Measurements from ENCODE around the gene CDH4. TPM values are rescaled to one million over a fixed set of nuclear protein-coding genes. Genes with fewer than 3 reads are reported as not detected.

Gene CDH4
- total RNA-seq, 2 donors from 2014 or later, result not detected

DNA sequence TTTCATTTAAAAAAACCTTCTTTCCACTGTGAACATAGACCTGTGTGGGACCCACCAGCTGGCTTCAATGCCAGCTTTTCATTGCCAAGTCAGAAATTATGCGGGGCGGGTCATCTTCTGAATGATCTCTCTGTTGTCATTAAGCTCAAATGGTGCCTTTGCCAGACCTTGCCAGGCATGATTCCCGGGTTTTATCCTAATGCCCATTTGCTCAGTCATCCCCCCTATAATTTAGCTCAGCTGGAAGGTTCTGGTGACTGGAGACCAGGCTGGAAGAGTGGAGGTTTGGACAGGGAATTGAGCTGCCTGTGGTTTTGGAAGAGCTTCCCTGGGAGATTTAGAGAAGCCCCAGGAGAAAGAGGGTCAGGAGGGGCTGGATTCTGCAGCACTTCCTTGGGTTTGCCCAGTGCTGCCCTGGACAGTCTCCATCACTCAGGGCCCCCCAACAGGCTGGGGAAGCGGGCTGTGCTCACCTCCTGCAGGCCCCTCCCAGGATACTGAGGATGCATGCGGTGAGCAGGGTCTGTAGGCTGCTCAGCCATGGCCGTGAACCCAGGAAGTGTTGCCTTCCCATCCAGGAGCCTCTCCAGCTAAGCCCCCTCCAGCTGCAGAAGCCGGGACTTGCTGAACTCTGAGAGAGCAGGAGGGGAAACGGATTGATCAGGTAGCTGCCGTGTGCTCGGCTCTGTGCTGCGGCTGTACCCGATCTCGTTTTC lies 273.0 kb downstream of the CDH4 start:
- H3K27ac ChIP-seq, result no peak overlapping the region
- no peaks in the 10 kb centered on the region for H3K4me1 ChIP-seq (ENCODE audit: control insufficient read depth in 1 of 2, low read depth in 2 of 2)
- no peak for ATAC-seq (ENCODE audit: insufficient number of reproducible peaks, low FRiP score, low read depth)
- H3K9me3 ChIP-seq, result no peaks in the 10 kb centered on the region
- no peaks in the 10 kb centered on the region for H3K27me3 ChIP-seq (replicated peaks; ENCODE audit: insufficient read depth)
- H3K36me3 ChIP-seq, result no peaks in the 10 kb centered on the region
- no peak overlapping the region for H3K4me3 ChIP-seq
- no peak for DNase-seq (ENCODE audit: low spot score)
- TF ChIP-seq, protein P1, sequence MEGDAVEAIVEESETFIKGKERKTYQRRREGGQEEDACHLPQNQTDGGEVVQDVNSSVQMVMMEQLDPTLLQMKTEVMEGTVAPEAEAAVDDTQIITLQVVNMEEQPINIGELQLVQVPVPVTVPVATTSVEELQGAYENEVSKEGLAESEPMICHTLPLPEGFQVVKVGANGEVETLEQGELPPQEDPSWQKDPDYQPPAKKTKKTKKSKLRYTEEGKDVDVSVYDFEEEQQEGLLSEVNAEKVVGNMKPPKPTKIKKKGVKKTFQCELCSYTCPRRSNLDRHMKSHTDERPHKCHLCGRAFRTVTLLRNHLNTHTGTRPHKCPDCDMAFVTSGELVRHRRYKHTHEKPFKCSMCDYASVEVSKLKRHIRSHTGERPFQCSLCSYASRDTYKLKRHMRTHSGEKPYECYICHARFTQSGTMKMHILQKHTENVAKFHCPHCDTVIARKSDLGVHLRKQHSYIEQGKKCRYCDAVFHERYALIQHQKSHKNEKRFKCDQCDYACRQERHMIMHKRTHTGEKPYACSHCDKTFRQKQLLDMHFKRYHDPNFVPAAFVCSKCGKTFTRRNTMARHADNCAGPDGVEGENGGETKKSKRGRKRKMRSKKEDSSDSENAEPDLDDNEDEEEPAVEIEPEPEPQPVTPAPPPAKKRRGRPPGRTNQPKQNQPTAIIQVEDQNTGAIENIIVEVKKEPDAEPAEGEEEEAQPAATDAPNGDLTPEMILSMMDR (IDR thresholded peaks at IDR 0.05), result no peak

DNA sequence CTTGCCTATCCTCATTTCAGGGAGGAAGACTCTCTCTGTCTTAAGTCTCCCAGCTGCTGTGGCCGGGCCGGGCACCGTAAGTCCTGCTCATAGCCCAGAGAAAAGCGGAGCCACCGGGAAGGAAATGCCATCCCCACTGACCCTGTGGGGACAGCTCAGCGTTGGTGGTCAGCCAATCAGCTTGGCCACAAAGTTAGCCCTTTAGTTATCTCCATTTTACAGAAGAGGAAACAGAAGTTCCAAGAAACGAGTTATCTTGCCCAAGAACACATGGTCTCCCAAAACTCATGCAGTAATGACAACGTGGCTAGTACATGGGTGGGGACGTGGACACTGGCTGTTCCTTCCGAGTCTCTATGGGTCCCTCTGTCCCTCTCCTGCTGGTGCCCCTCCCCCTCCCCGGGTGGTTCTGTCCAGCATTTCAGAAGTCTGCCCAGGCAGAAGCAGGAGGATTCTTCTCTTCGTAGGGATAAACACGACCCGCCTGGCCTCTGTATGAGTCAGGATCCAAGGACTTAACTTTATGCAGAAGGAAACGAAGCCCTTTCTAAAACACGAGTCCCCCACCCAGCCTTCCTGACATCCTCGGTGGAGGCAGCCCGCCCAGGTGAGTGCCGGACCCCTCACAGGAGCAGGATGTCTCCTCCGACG lies 273.8 kb downstream of the CDH4 start:
- Histone ChIP-seq H3K27ac (no peak overlapping the region), H3K27me3 (replicated peaks; ENCODE audit: insufficient read depth) (no peaks in the 10 kb centered on the region), H3K4me1 (ENCODE audit: control insufficient read depth in 1 of 2, low read depth in 2 of 2) (no peaks in the 10 kb centered on the region), H3K36me3 (no peaks in the 10 kb centered on the region), H3K9me3 (no peaks in the 10 kb centered on the region), H3K4me3 (no peak overlapping the region)
- ATAC-seq (ENCODE audit: insufficient number of reproducible peaks, low FRiP score, low read depth) (no peak), DNase-seq (ENCODE audit: low spot score) (no peak)
- TF ChIP-seq, protein P1 (IDR thresholded peaks at IDR 0.05), result no peak

DNA sequence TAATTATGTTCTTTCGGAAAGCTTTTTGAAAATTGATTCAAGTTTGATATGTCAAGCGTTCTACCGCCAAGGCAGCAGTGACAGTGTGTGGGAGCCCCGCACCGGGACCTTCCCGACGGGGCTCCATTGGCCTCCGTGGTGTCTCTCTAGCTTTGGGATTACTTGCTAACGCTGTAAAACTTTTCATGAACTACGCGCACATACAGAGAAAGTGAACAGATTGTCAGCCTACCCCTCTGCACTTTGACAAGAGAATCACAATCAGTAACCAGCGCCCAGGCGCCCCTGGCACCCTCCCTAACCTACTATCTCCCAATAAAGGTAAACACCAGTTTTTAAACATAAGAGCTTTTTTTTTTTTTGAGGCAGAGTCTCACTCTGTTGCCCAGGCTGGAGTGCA lies 274.8 kb downstream of the CDH4 start:
- no peaks in the 10 kb centered on the region for H3K9me3 ChIP-seq
- no peak overlapping the region for H3K4me3 ChIP-seq
- H3K27me3 ChIP-seq (replicated peaks; ENCODE audit: insufficient read depth), result no peaks in the 10 kb centered on the region
- no peak overlapping the region for H3K27ac ChIP-seq
- H3K36me3 ChIP-seq, result no peaks in the 10 kb centered on the region
- no peak for ATAC-seq (ENCODE audit: insufficient number of reproducible peaks, low FRiP score, low read depth)
- H3K4me1 ChIP-seq (ENCODE audit: control insufficient read depth in 1 of 2, low read depth in 2 of 2), result no peaks in the 10 kb centered on the region
- DNase-seq (ENCODE audit: low spot score), result no peak
- TF ChIP-seq, protein P1 (IDR thresholded peaks at IDR 0.05), result no peak

DNA sequence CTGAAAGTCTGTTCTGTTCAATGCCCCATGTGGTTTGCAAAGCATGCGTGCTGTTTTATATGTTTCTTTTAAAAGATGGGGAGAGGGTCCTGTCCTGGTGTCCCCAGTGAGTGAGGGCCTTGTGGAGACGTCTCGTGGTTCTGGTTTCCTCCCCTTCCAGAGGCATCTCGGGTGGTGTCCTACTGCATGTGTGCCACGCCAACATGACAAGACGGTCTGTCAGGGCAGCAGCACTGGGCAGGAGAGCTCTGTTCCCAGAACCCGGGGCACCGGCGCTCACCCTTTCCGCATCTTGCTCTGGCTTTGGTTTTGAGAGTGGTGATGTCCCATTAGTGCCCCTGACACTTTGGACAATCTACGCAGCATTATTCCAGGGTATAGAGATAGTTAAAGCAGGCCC lies 275.6 kb downstream of the CDH4 start:
- DNase-seq (ENCODE audit: low spot score) (no peak), ATAC-seq (ENCODE audit: insufficient number of reproducible peaks, low FRiP score, low read depth) (no peak)
- Histone ChIP-seq H3K4me3 (no peak overlapping the region), H3K27me3 (replicated peaks; ENCODE audit: insufficient read depth) (no peaks in the 10 kb centered on the region), H3K9me3 (no peaks in the 10 kb centered on the region), H3K4me1 (ENCODE audit: control insufficient read depth in 1 of 2, low read depth in 2 of 2) (no peaks in the 10 kb centered on the region), H3K27ac (no peak overlapping the region), H3K36me3 (no peaks in the 10 kb centered on the region)
- TF ChIP-seq, protein P1 (IDR thresholded peaks at IDR 0.05), result no peak

DNA sequence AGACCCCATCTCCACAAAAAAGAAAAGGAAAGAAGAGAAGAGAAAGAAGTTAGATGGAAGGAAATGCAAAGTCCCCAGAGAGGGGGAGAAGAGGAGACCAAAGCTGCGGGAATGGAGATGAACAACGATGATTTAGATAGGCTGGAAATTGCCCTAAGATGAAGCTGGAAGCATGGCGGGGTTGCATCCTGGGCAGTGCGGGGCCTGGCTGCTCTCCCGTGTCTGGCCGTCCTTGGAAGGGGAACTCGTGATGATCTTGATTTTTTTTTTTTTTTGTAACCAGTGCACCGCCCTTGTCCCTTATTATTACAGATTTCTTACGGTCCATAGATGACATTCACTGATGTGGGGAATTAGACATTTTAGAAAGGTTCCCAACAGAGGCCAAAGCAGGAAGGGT lies 276.5 kb downstream of the CDH4 start:
- H3K27me3 ChIP-seq (replicated peaks; ENCODE audit: insufficient read depth), result no peaks in the 10 kb centered on the region
- no peaks in the 10 kb centered on the region for H3K9me3 ChIP-seq
- no peaks in the 10 kb centered on the region for H3K4me1 ChIP-seq (ENCODE audit: control insufficient read depth in 1 of 2, low read depth in 2 of 2)
- H3K27ac ChIP-seq, result no peak overlapping the region
- H3K36me3 ChIP-seq, result no peaks in the 10 kb centered on the region
- TF ChIP-seq, protein P1 (IDR thresholded peaks at IDR 0.05), result no peak
- DNase-seq (ENCODE audit: low spot score) (no peak), ATAC-seq (ENCODE audit: insufficient number of reproducible peaks, low FRiP score, low read depth) (no peak)
- no peak overlapping the region for H3K4me3 ChIP-seq
